Endothelial cell (in vitro differentiated cells): ENCODE measurements around the gene ZNF670. TPM values are rescaled to one million over a fixed set of nuclear protein-coding genes. Genes with fewer than 3 reads are reported as not detected.
A peak's percentile ranks its signal among the peaks of the same experiment; 100 is the strongest.

Source experiments
- DNase-seq: peaks from one replicate; pipeline ENCODE4 v3.0.0; 2021; ENCODE audit warnings: low spot score
- H3K27ac Mint-ChIP-seq: one replicate; pipeline ENCODE4 v1.8.0; 2021; ENCODE audit warnings: mixed read lengths, inconsistent platforms; ENCODE audit not compliant: unreplicated experiment
- H3K27me3 Mint-ChIP-seq: one replicate; pipeline ENCODE4 v1.8.0; 2021; ENCODE audit warnings: mild to moderate bottlenecking, moderate library complexity, mixed read lengths, inconsistent platforms; ENCODE audit not compliant: unreplicated experiment
- H3K36me3 Mint-ChIP-seq: one replicate; pipeline ENCODE4 v1.8.0; 2021; ENCODE audit warnings: mild to moderate bottlenecking, low read depth, mixed read lengths, inconsistent platforms; ENCODE audit not compliant: unreplicated experiment
- H3K4me1 Mint-ChIP-seq: one replicate; pipeline ENCODE4 v1.8.0; 2021; ENCODE audit warnings: mild to moderate bottlenecking, mixed read lengths, inconsistent platforms; ENCODE audit not compliant: unreplicated experiment
- H3K4me3 Mint-ChIP-seq: one replicate; pipeline ENCODE4 v1.8.0; 2021; ENCODE audit warnings: mild to moderate bottlenecking, mixed read lengths, inconsistent platforms; ENCODE audit not compliant: unreplicated experiment
- H3K9me3 Mint-ChIP-seq: one replicate; pipeline ENCODE4 v1.8.0; 2021; ENCODE audit warnings: mixed read lengths, inconsistent platforms; ENCODE audit not compliant: unreplicated experiment
- total RNA-seq: library from RNA; stranded (reverse); fragmentation: NEBNext Ultra II Directional; extraction: Animal tissue kit (Norgen Biotek cat#: 25700); gene quantifications from one replicate; pipeline ENCODE4 v1.2.1, GENCODE V29; 2021; ENCODE audit not compliant: unreplicated experiment
- TF ChIP-seq, protein P1 (sequence below): fragments of 200-600 bp; sonication (generic); IDR thresholded peaks from one replicate; pipeline ENCODE4 v1.5.0; 2021; ENCODE audit warnings: antibody characterized with exemption; ENCODE audit not compliant: unreplicated experiment

ZNF670 gene
- total RNA-seq, 1 donor from 2014 or later, result 9.7 TPM

GRCh38 chr1:247087256-247087655 lies 8.6 kb upstream of the ZNF670 start:
- TF ChIP-seq, protein P1, sequence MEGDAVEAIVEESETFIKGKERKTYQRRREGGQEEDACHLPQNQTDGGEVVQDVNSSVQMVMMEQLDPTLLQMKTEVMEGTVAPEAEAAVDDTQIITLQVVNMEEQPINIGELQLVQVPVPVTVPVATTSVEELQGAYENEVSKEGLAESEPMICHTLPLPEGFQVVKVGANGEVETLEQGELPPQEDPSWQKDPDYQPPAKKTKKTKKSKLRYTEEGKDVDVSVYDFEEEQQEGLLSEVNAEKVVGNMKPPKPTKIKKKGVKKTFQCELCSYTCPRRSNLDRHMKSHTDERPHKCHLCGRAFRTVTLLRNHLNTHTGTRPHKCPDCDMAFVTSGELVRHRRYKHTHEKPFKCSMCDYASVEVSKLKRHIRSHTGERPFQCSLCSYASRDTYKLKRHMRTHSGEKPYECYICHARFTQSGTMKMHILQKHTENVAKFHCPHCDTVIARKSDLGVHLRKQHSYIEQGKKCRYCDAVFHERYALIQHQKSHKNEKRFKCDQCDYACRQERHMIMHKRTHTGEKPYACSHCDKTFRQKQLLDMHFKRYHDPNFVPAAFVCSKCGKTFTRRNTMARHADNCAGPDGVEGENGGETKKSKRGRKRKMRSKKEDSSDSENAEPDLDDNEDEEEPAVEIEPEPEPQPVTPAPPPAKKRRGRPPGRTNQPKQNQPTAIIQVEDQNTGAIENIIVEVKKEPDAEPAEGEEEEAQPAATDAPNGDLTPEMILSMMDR, result no peak
- DNase-seq, result no peak
- H3K9me3 Mint-ChIP-seq, result no peaks in the 10 kb centered on the region
- no peaks in the 10 kb centered on the region for H3K36me3 Mint-ChIP-seq
- H3K4me1 Mint-ChIP-seq, result no peaks in the 10 kb centered on the region
- H3K27ac Mint-ChIP-seq, result no peak overlapping the region
- H3K27me3 Mint-ChIP-seq, result peaks cover 5% of the 10 kb centered on the region
- no peak overlapping the region for H3K4me3 Mint-ChIP-seq

- H3K27ac Mint-ChIP-seq, result no peak overlapping the region
- no peaks in the 10 kb centered on the region for H3K36me3 Mint-ChIP-seq
- no peaks in the 10 kb centered on the region for H3K9me3 Mint-ChIP-seq
- peaks cover 6% of the 10 kb centered on the region for H3K27me3 Mint-ChIP-seq
- DNase-seq, result no peak
- TF ChIP-seq, protein P1, result no peak
- H3K4me1 Mint-ChIP-seq, result no peaks in the 10 kb centered on the region
- H3K4me3 Mint-ChIP-seq, result no peak overlapping the region
Measured at GRCh38 chr1:247085310-247085709, 6.7 kb upstream of the ZNF670 start.

DNA sequence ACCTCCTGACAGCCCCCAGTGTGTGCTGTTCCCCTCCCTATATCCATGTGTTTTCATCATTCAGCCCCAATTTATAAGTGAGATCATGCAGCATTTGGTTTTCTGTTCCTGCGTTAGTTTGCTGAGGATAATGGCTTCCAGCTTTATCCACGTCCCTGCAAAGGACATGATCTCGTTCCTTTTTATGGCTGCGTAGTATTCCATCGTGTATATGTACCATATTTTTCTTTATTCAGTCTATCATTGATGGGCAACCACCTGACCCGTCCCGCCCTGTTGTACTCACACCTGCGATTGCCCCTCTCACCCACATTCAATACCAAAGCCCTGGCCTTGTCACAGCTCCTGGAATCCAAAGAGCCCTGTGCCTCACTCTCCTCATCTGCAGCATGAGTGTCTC lies 6.2 kb upstream of the ZNF670 start:
- Mint-ChIP-seq H3K9me3 (no peaks in the 10 kb centered on the region), H3K36me3 (no peaks in the 10 kb centered on the region), H3K27me3 (peaks cover 6% of the 10 kb centered on the region), H3K27ac (no peak overlapping the region), H3K4me1 (peaks cover 2% of the 10 kb centered on the region), H3K4me3 (no peak overlapping the region)
- TF ChIP-seq, protein P1, result no peak
- DNase-seq, result no peak

DNA sequence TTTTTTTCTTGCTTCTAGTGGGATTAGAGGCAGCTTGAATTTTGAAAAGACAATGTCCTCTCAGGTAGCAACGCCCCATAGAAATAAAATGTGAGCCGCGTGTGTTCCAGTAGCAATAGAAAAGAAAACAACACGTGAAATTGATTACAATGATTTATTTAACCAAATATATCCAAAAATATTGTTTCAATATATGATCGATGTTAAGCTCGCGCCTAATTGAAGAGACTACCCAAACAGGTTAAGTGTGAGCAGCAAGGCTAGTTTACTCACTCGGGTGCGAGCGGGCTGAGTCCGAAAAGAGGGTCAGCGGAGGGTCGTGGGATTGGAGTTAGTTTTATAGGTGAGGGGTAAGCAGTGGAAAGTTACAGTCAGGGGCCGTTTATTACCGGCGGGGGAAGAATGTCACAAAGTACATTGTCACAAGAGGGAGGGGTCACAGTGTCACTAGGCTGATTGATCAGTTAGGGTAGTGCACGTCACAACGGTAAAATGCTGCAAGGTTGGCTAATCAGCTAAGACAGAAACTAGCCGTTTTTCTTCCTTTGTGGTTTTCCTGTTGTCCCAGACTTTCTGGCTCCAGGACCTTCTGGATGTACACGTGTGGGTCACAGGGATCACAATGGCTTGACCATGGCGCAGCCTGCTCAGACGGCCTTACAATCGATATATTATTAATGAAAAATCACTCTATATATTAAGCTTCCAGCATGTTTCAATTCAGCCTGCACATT lies 697 bp upstream of the ZNF670 start:
- H3K27ac Mint-ChIP-seq, result peak overlapping the region; percentile 91
- H3K27me3 Mint-ChIP-seq, result peaks cover 7% of the 10 kb centered on the region
- H3K4me1 Mint-ChIP-seq, result peaks cover 16% of the 10 kb centered on the region
- no peak for DNase-seq
- peaks cover 10% of the 10 kb centered on the region for H3K9me3 Mint-ChIP-seq
- peaks cover 30% of the 10 kb centered on the region for H3K36me3 Mint-ChIP-seq
- H3K4me3 Mint-ChIP-seq, result peak overlapping the region; percentile 96
- TF ChIP-seq, protein P1, result no peak

DNA sequence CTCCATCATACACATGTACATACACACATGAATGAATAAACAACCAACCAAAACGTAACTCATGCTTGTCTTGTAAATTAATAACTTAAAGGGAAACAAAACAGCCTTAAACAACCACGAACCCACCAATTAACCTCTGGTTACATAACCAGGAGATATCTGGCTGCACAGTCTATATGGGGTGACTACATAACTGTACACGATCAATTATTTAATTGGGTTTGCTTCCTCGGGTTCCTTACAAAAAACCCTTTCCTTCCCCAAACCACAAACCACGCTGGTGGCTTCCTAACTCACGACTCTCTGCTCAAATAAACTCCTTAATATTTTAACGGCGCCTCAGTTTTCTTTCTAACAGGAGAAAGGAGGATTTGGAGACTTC lies 744 bp downstream of the ZNF670 start:
- Mint-ChIP-seq H3K4me3 (peak overlapping the region; percentile 96), H3K36me3 (peaks cover 43% of the 10 kb centered on the region), H3K9me3 (peaks cover 19% of the 10 kb centered on the region), H3K27me3 (peaks cover 10% of the 10 kb centered on the region), H3K27ac (peak overlapping the region; percentile 92), H3K4me1 (peaks cover 16% of the 10 kb centered on the region)
- DNase-seq, result no peak
- TF ChIP-seq, protein P1, result no peak
